Stimulated activated CD4-positive, alpha-beta T cell treated with anti-CD3 and anti-CD28 coated beads, Interleukin-2, amount 100 ng/mL, for 48 hours (primary cell): Measurements from ENCODE around the gene NSMCE1.

Experiments used
- DNase-seq, 2 donors: peaks; one replicate each; pipeline ENCODE4 v3.0.0-alpha.2; 2020

Gene NSMCE1

GRCh38 chr16:27268376-27269299, at the start of gene NSMCE1:
TSS of gene NSMCE1 (minus strand) at chr16:27268772. CDS start at chr16:27257570, 11,202 bp downstream.
- peak; percentile 98 for DNase-seq

GRCh38 chr16:27317738-27318391, 49.3 kb upstream of the NSMCE1 start:
- DNase-seq: peak in 1 of 2 donors; percentile 40

GRCh38 chr16:27317320-27317719, 48.7 kb upstream of the NSMCE1 start:
- DNase-seq: no peak

- no peak for DNase-seq
These were observed 47.6 kb upstream of the NSMCE1 start for GRCh38 chr16:27316038-27316680.

GRCh38 chr16:27315333-27316037, 46.9 kb upstream of the NSMCE1 start:
- DNase-seq: peak; percentile 47 to 54

GRCh38 chr16:27314986-27315332, 46.4 kb upstream of the NSMCE1 start:
- DNase-seq: no peak

GRCh38 chr16:27314161-27314723, 45.7 kb upstream of the NSMCE1 start:
- DNase-seq: peak; percentile 57 to 58

GRCh38 chr16:27313422-27314160, 45.0 kb upstream of the NSMCE1 start, which contains the start of gene IL4R:
TSS of gene IL4R (plus strand) at chr16:27313974. CDS start at chr16:27340204, 26,230 bp downstream.
- peak; percentile 68 to 69 for DNase-seq

GRCh38 chr16:27312580-27313421, 44.2 kb upstream of the NSMCE1 start:
- DNase-seq: no peak

GRCh38 chr16:27311897-27312303, 43.3 kb upstream of the NSMCE1 start:
- no peak for DNase-seq

- DNase-seq: no peak
These were observed 42.9 kb upstream of the NSMCE1 start for GRCh38 chr16:27311448-27311830.

GRCh38 chr16:27310576-27311447, 42.2 kb upstream of the NSMCE1 start:
- DNase-seq: no peak

GRCh38 chr16:27308792-27309191, 40.2 kb upstream of the NSMCE1 start:
- DNase-seq: no peak

GRCh38 chr16:27305839-27306442, 37.4 kb upstream of the NSMCE1 start:
- DNase-seq: no peak

- DNase-seq: no peak
These were observed 36.5 kb upstream of the NSMCE1 start for GRCh38 chr16:27304881-27305745.

- DNase-seq: no peak
These were observed 35.5 kb upstream of the NSMCE1 start for GRCh38 chr16:27304102-27304501.

- no peak for DNase-seq
These were observed 34.9 kb upstream of the NSMCE1 start for GRCh38 chr16:27303256-27304100.
